HepG2 (cell line): ENCODE measurements around the gene TMEM129. TPM values are rescaled to one million over a fixed set of nuclear protein-coding genes. Genes with fewer than 3 reads are reported as not detected.

Experiments
- BORCS8-MEF2B ChIP-seq: sonication (generic); formaldehyde crosslinking; IDR thresholded peaks from 2 replicates; pipeline ENCODE4 v1.8.0; 2022; ENCODE audit warnings: mild to moderate bottlenecking, missing genetic modification reagents
- CTCF ChIP-seq: sonication (generic); formaldehyde crosslinking; IDR thresholded peaks from 2 replicates; pipeline ENCODE4 v1.5.0; 2020; ENCODE audit warnings: mild to moderate bottlenecking, missing genetic modification reagents, moderate library complexity
- DMAP1 ChIP-seq: IDR thresholded peaks from 2 replicates; pipeline ENCODE4 v1.6.1; 2016
- EP300 ChIP-seq, 3 experiments: sonication (generic) in 1 of 3; formaldehyde crosslinking in 1 of 3; IDR thresholded peaks; 2 replicates each; pipeline versions ENCODE4 v1.5.1 to v1.6.1; 2011 to 2020; ENCODE audit warnings: low read depth in 2 of 3, low read length in 2 of 3, borderline replicate concordance in 1 of 3, improper control_type of control experiment in 1 of 3, mild to moderate bottlenecking in 1 of 3, missing genetic modification reagents in 1 of 3, moderate library complexity in 1 of 3
- HMGXB4 ChIP-seq, 2 experiments: sonication (generic) in 1 of 2; formaldehyde crosslinking in 1 of 2; IDR thresholded peaks; 2 replicates each; pipeline versions ENCODE4 v1.4.0 to v1.6.1; 2018 to 2020; ENCODE audit warnings: missing genetic modification reagents in 2 of 2, borderline replicate concordance in 1 of 2, low read depth in 1 of 2, mild to moderate bottlenecking in 1 of 2, missing biosample characterization in 1 of 2
- KLF16 ChIP-seq, 2 experiments: sonication (generic) in 1 of 2; formaldehyde crosslinking in 1 of 2; IDR thresholded peaks; 2 replicates each; pipeline versions ENCODE4 v1.6.1 to v1.8.0; 2016 to 2023; ENCODE audit warnings: missing genetic modification reagents in 2 of 2, missing compliant biosample characterization in 1 of 2
- MYC ChIP-seq: sonication (generic); formaldehyde crosslinking; IDR thresholded peaks from 2 replicates; pipeline ENCODE4 v1.9.0; 2021; ENCODE audit warnings: missing genetic modification reagents, borderline replicate concordance
- ZNF331 ChIP-seq: sonication (generic); formaldehyde crosslinking; IDR thresholded peaks from 2 replicates; pipeline ENCODE4 v1.4.0; 2020; ENCODE audit warnings: missing genetic modification reagents
- ZNF749 ChIP-seq: sonication (generic); formaldehyde crosslinking; IDR thresholded peaks from 2 replicates; pipeline ENCODE4 v1.8.0; 2022; ENCODE audit warnings: mild to moderate bottlenecking, missing genetic modification reagents, moderate library complexity, borderline replicate concordance
- polyA plus RNA-seq, 8 experiments: library from polyadenylated mRNA; depleted of rRNA in 3 of 8; stranded (reverse) in 7 of 8; unstranded in 1 of 8; fragments of >200 nt; fragmentation: Illumina TruSeq in 4 of 8; extraction: Trizol in 4 of 8; gene quantifications; 2 replicates each; pipeline versions ENCODE4 v1.2.1 to v1.2.3, GENCODE V29; 2011 to 2016; ENCODE audit warnings: low read depth in 4 of 8, missing spikeins in 1 of 8, mixed read lengths in 1 of 8; ENCODE audit not compliant: insufficient read depth in 1 of 8
- total RNA-seq, 5 experiments: library from RNA; depleted of rRNA; stranded (reverse); fragments of >200 nt; fragmentation: Illumina TruSeq; extraction: Trizol; gene quantifications; 2 replicates each; pipeline ENCODE4 v1.2.3, GENCODE V29; 2016; ENCODE audit warnings: low read depth in 1 of 5

TMEM129 gene
- total and polyA plus RNA-seq, 2 of the 13 experiments (the other 11 are each of a cell fraction or from before 2014, with no cell fraction given) = 19.0 to 25.8 TPM

- TF ChIP-seq ZNF749 (CRISPR knock-in tag) (no peak), CTCF (CRISPR knock-in tag) (peak; percentile 99), KLF16 (CRISPR knock-in tag; IDR thresholded peaks at IDR 0.05) (peak in 1 of 2 experiments; percentile 74; a peak in 1 of 4 replicates), ZNF331 (CRISPR knock-in tag) (0 out of 2 replicates have a peak, but pooled peaks have one; percentile 52), HMGXB4 (CRISPR knock-in tag; IDR thresholded peaks at IDR 0.05; ENCODE audit: borderline replicate concordance in 1 of 2, low read depth in 1 of 2) (peak; percentile 78 to 96), BORCS8-MEF2B (CRISPR knock-in tag) (0 out of 2 replicates have a peak, but pooled peaks have one; percentile 38), EP300 (IDR thresholded peaks at IDR 0.05; ENCODE audit: low read depth in 2 of 2, low read length in 2 of 2) (peak in 1 of 2 experiments; percentile 10; a peak in 1 of 4 replicates), EP300 (CRISPR knock-in tag; IDR thresholded peaks at IDR 0.05; ENCODE audit: borderline replicate concordance) (no peak), MYC (CRISPR knock-in tag) (peak; percentile 88), DMAP1 (peak; percentile 50; the same call in 1 of the 2 replicates)
Observed at GRCh38 chr4:1746265-1746691, 25.2 kb upstream of the TMEM129 start (continued).
